GM21390 (cell line): Measurements from ENCODE around the gene NR3C2.
"Not testable (repeated sequence)": the region's sequence is repeated elsewhere in the genome, so short reads cannot be mapped to it uniquely, and the experiment has no call there.

Experiments
- ATAC-seq: cut with Tn5 transposase; IDR thresholded peaks from one replicate; pipeline ENCODE4 v1.9.1; 2021; ENCODE audit not compliant: unreplicated experiment

Gene NR3C2

DNA sequence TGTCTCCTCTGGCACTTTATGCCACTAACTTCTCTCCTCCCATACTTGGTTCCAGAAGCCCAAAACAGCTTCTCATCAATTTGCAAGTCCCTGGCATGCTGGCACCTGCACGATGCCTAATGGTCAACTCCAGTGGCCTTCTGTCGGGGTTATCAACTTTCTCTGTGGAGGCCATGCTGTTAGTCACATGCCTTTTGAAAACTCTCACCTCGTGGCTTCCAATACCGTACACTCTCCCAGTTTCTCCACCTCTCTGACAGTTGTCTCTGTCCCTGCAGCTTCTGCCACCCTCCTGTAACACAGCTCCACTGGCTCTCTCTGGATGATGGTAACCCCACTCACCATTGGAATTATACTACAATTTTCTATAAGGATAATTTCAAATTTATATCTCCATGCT, 324.0 kb downstream of the NR3C2 start:
- no peak for ATAC-seq

DNA sequence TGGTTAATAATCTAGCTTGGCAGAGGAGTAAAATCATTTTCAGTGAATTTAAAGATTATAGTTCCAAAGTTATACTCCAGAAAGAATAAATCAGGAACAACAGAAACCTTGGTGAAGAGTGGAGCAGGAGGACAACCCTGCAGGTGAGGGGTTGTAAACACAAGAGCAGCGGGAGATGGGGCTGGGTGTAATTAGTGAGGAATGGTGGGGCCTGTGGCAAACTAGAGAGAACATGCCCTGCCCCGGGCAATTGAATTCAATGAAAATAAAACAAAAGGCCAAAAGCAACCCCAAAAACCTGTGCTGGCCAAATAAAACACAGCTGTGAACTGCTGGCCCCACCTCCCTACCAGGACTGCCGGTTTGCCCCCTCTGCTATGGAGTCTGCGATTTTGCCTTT, 325.2 kb downstream of the NR3C2 start:
- no peak for ATAC-seq

DNA sequence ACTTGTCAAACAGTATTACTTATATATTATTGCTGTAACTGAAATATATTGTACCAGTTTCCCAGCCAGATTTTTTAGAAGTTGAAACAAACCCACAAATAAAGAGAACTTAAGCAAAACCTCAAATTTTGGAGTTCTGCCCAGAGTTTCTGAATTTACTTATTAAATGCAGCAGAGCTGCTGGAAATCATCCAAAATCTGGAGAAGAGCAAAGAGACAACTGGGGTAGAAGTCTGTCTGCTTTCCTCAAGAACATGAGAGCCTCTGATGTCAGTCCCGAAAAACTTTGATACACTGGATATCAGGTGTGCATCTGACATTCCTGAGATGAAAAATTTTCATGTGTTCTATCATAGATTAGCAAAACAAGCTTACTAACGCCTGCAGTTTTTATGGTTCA, 325.9 kb downstream of the NR3C2 start:
- no peak for ATAC-seq

DNA sequence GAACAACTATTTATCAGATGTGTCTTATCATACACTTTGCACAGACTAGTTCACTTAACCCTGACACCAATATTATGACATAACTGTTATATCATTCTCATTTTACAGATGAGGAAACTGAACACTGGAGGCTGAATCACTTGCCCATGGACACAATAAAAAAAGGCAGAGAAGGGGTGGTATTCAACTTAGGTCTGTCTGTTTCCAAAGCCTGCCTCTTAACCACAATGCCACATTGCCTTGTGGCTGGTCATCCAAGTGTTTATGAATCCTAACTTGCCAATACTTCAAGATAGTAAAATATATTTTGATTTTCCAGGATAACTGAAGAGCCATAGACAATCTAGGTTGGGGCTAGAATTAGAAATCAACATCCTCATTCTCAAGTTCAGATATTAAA, 327.8 kb downstream of the NR3C2 start:
- ATAC-seq: no peak

DNA sequence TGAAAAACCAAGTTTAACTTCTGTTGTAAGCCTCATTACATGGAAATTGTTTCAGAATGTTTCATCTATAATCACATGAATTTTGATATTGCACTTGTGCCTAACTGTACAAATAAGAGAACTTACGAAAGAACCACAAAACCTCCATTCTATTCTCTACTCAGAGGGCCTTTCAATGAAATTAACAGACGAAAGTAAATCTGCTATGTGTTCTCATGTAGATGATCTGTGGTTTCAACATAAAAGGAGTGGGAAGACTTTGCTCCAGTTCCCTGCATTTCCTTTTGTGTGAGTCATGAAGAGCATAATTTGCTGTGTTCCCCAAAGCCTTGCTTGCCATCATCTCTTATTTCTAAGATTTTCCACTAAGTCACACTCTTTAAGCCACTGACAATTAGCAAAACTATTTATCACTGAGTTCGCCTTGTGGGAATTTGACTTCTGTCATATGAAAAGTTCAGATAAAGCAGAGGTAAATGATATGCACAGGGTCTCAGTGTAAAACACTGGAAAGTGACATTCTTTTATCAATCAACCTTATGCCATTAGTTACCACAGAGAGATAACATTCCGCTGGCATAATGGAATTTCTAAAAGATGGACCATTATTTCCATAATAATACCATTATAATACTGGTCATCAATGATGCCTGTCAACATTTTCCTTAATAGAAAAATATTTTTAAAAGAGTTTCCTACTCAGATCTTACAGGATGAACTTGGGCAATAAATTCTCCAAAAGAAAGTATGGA, 329.8 kb downstream of the NR3C2 start:
- no peak for ATAC-seq

DNA sequence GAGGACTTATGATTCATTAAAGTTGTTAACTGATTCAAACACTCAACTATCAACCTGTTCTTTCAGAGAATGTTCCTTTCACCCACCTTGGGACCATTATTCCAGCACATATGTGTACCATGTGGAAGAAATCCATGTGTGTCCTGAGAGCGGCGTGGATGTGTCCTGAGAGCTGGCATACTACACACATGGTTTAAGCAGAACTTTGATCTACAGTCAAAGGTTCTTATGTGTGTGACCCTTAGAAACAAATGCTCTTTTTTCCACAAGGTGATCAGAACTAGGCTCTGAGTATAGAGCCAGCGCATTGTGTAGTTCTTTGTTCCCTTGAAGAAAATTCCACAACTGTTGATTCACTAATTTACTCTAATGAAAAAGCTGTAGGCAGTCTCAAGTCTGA, 332.0 kb downstream of the NR3C2 start:
- ATAC-seq: no peak

DNA sequence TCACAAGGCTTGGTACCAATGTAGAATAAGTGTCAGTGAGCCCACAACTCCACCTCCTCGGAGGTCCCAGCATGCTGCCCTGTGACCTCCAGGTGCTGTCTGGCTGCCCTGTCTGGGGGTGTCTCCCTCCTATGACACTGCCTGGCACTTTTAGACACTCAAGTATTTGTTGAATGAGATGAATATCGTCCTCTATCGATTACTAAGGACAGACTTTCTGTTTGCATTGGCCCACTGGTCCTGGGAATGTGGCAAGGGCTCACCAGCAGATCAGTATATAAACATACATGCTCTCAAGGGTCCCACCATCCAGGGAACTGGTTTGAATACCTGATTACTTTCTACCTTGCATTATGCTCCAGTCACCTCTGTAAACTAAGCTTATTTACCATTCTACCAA, 333.0 kb downstream of the NR3C2 start:
- no peak for ATAC-seq

DNA sequence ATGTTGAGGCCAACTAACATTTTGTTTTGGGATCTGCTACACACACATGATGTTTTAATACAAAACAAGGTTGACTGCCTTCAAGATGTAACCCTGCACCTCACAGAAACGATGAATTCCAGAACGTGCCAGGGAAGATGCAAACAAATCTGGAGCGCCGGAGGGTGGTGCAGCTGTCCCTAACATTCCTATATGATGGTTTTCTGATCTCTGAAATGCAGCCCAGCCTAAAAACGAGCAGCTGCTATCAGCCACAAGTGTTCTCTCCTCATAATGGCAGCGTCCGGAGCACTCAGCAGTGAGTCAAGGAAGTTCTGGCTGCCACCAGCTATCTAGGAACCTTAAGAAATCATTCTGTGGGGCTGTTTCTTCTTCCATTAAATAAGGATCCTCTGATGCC, 333.4 kb downstream of the NR3C2 start:
- no peak for ATAC-seq

DNA sequence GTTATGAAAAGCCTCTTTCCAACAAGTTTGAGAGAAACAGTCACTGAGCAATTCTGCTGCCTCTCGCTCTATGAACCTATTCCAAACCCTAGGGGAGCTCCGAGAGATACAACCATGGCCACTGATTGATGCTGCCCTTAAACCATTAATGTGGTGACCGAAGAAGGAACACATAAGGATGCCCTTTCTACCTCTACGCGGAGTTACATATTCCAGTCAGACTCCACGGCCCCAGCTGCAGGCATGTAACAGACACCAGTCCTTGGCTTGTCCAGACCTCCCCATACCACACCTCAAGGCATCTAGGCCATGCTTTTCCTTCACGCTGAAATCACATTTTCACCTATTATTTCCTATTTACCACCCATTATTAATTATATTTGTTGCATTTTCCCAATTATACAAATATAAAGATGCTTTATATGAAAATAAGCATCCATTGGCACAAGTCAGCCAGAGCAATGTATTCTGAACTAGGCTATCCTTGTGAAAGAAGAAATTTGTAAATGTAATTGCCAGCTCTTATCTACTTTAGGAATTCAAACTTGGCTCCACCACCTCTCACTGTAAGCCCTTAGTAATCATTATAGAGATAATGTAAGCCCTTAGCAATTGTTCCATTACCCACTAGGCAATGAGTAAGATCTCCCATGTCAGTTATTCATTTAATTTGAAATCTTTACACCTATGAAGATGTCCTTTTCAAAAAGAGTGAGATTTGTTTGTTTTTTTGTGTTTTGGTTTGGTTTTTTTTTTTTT, 338.4 kb downstream of the NR3C2 start:
- no peak for ATAC-seq

DNA sequence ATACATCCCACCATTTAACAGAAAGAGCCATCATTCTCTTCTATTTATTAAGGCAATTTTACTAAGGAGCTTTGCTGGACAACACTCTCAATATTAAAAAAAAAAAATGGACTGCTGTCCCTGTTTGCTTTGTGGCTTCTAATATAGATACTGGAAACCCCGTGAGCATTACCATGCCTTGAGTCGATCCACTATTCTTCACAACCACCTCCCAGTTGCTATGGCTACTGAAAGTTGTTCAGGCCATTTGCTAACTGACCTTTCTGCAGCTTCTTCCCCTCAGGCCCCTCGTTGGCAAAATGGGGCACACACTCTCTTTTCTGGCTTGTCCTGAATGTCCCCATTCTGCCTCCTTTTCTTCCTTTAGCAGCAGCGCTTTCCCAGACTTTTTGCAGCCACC, 340.4 kb downstream of the NR3C2 start:
- no peak for ATAC-seq

DNA sequence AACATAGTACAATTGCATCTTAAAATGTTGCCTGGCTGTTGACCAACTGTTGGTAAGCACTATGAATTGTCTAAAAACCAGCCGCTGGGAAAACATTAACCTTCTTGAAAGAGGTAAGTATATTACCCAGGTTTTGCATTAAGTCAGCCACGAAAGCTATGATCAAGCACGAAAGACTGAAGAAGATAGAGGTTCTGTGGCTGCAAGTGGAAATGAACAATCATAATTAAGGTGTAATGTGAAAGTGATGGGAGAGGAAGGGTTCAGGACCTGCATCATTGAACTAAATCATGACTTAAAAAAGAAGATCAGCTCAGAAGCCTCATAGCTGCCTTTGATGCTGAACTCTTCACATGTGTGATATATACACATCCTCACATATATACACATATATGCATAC, 341.0 kb downstream of the NR3C2 start:
- no peak for ATAC-seq

DNA sequence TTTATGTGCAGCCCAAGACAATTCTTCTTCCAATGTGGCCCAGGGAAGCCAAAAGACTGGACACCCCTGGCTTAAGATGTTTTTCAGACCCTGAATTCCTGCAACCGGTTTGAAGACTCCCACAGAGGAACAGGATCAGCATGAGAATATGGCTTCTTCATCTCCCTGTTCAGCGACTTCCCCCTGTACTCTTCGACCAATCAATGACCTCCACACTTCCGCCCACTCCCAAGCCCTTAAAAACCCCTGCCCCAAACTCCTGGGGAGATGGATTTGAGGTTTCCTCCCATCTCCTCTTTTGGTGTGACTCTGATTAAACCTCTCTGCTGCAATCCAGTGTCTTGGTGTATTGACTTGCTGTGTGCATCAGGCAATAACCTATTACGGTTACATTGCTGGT, 344.4 kb downstream of the NR3C2 start:
- no peak for ATAC-seq

DNA sequence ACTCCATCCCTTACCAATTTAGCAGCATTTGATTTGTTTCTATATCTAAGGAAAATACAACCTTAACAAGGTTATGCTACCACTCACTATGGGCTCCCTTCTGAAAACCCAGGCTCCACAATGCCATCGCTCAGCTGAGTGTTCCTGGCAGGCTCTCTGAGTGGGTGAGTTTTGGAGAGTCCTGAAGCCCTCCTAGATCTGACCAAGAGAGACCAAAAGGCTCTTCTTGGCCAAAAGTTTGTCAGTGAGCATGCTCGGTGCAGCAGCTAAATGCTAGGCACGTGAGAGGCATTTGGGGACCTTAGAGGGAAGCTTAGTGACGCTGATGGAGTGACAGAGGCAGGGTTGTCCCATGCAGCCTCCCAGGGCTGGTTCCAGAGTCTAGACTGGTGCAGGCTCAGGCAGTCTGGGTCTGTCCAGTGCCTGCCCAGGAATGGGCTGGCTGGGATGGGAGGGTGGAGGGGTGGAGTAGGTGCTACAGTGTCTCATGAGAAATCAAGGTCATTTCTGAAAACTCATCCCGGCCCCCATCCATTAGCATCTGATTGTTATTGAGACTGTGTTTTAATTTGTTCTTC, 346.8 kb downstream of the NR3C2 start:
- ATAC-seq: no peak

DNA sequence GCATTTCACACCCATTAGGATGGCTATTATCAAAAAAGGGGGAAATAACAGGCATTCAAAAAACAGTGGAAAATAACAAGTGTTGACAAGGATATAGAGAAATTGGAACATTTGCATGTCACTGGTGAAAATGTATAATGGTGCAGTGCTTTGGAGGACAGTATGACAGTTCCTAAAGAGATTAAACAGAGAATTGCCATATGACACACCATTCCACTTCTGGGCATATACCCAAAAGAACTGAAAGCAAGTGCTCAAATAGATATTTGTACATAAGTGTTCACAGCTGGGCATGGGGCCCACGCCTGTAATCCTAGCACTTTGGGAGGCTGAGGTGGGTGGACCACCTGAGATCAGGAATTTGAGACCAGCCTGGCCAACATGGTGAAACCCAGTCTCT, 348.1 kb downstream of the NR3C2 start:
- ATAC-seq: no peak

DNA sequence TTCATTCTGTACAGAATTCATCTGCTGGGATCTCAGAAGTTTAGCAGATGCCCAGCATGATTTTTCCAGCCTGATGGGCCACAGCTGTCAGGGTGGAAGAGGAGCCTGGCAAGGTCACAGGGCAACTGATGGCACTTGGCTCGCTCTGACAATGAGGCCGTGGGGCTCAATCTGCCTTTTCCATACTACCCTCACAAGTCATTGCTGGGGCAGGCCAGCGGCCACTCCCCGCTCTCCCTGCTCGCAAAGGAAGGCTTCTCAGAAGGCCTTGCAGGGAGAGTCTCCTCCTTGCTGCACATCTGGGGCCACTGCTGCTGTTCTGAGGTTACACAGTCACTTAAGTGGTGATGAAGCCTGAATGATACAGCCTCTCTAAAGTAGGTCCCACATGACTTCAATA, 349.1 kb downstream of the NR3C2 start:
- no peak for ATAC-seq

DNA sequence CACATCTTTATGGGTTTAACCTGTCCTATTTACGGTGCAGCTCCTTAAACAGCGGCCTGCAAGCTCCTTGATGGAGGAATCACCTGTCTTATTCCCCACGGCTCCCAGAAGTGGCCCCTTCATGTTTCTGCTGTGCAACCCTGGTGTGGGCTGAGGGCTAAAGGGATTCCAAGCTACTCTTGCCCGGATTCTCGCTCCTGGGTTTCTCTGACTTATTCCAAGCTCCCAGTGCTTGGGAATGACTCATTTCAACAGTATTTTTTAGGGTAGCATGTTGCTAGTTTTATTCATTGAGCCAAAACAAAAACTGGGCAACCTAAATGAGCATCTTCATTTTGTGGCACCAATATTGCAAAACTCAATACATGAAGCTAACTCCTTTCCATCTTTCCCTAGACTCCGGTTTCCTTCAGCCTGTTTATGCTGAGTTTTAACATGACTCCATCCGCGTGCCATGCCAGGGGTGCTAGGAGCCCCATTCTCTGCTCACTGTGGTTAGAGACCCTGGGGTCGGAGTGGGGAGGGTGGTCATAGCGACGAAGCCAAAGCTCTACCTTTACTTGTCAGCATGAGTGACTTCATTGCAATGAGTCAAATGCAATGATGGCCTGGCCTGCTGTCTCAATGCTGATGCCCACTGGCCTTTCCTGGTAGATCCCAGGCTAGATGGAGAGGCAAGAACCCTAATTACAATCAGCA, 349.7 kb downstream of the NR3C2 start:
- ATAC-seq: no peak

DNA sequence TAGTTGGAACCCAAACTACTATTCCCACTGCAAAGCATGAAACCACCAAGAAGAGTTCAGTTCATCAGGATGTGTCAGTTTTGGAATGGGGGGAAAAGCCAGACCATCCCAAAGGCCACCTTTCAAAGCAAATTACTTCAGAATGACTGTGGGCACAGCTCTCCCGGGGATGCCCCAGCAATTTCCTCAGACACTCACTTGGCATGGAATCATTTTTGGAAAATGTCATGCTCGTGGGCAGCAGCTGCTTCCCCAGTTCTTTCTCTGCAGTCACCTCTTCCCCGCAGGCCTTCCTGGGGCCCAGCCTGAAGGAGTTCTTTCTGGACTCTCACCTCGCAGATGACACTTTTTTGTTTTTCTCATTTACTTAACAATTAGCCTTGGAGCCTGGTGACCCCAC, 350.3 kb downstream of the NR3C2 start:
- no peak for ATAC-seq

DNA sequence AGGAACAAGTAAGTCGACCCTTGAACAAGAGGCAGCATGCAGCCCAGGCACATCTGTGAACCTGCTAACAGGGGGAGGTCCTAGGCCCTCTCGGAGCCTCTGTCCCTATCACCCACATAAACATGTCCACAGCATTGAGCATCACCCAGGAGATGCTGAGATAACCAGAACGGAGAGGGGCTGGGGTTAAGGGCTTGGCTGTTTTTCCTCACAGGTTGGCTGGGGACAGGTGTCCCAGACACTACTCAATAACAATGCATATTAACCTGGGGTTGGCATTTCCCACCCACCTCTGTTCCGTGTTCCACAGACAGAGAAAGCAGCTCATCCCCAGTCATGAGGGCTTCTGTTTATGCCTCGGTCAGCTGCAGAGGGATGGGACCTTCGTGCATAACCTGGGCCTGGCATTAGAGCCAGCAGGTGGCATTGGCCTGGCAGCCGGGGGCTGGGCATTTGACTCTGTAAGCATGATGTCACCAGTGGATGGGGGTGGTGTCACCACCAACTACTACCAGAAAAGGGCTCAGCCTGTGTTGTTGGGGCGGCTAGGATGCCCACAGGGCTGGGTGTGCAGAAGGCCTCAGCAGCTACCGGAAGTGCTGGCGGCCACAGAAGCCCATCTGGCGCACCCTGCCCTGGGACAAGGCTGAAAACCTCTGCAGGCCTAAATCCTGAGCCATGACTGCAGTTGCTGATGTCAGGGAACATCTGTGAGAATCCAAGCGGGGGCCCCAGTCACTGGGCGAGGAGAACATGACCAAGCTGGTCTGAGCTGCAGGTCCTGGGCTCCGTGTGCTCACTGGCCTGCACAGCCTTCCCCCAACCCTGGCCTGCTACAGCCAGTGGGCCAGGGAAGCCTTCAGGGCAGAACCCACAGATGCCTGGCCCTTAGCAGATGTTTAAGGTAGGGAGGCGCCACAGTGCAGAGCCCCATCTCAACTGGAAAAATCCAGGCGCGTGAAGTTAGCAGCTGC, 351.4 kb downstream of the NR3C2 start:
- no peak for ATAC-seq

DNA sequence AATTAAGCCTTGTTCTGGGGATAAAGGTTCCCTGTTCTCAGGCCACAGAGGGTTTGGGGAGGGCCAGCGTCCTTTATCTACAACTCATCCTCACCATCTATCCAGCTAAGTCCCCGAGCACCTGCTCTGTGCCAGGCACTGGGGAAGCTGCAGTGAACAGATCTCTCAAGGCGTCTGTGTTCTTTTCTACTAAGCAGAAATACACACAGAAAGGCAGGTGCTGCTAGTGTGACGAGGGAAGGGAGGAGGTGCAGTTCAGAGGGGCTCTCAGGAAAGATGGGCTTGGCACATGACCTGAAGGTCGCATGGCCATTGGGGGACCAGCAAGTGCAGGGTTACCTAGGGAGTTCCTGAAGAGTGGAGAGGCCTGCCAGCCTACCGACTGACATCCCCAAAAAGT, 352.2 kb downstream of the NR3C2 start:
- no peak for ATAC-seq

DNA sequence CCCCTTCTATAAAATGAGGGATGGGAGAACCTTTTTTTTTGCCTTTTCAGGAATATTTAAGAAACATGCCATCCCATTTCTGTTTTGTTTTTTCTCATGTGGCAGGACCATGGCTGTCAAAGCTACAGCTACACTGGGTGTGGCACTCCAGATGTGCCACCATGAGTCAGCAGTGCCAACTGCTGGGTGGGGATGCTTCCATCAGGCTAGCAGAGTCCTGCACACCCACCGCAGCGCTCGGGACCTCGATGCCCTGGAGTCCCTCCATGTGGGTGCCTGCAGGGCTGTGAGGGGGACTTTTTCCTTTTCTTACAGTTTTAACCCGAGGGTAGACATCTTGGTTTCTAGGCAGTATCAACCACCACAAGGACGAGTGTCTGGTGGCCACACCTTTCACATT, 352.6 kb downstream of the NR3C2 start:
- ATAC-seq: no peak

DNA sequence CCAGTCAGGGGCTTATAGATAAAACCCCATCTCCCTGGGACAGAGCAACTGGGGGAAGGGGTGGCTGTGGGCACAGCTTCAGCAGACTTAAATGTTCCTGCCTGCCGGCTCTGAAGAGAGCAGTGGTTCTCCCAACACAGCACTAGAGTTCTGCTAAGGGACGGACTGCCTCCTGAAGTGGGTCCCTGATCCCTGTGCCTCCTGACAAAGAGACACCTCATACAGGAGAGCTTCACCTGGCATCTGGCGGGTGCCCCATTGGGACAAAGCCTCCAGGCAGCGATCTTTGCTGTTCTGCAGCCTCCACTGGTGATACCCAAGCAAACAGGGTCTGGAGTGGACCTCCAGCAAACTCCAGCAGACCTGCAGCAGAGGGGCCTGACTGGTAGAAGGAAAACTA, 359.1 kb downstream of the NR3C2 start:
- not testable (repeated sequence) for ATAC-seq
